ENCODE measurements around the gene GPR17. TPM values are rescaled to one million over a fixed set of nuclear protein-coding genes. Genes with fewer than 3 reads are reported as not detected.

The GPR17 gene
- total RNA-seq, 1 donor from 2014 or later: not detected

- Mint-ChIP-seq H3K4me1 (ENCODE audit: low read depth) (peaks cover 4% of the 10 kb centered on the region), H3K27ac (no peak overlapping the region), H3K4me3 (ENCODE audit: low read depth) (no peak overlapping the region), H3K27me3 (peaks cover 54% of the 10 kb centered on the region), H3K9me3 (ENCODE audit: low read depth) (no peaks in the 10 kb centered on the region), H3K36me3 (ENCODE audit: insufficient read depth) (no peaks in the 10 kb centered on the region)
- no peak for DNase-seq (ENCODE audit: low spot score, unreplicated experiment)
- TF ChIP-seq CTCF (IDR thresholded peaks at IDR 0.05; ENCODE audit: unreplicated experiment): no peak
These were observed 34.8 kb downstream of the GPR17 start for GRCh38 chr2:127680706-127681287.

GRCh38 chr2:127681288-127681804 is 35.4 kb downstream of the GPR17 start:
- TF ChIP-seq CTCF (IDR thresholded peaks at IDR 0.05; ENCODE audit: unreplicated experiment): no peak
- Mint-ChIP-seq H3K36me3 (ENCODE audit: insufficient read depth) (no peaks in the 10 kb centered on the region), H3K9me3 (ENCODE audit: low read depth) (no peaks in the 10 kb centered on the region), H3K4me1 (ENCODE audit: low read depth) (no peaks in the 10 kb centered on the region), H3K4me3 (ENCODE audit: low read depth) (no peak overlapping the region), H3K27ac (no peak overlapping the region), H3K27me3 (peaks cover 49% of the 10 kb centered on the region)
- no peak for DNase-seq (ENCODE audit: low spot score, unreplicated experiment)

GRCh38 chr2:127681976-127682857 is 36.3 kb downstream of the GPR17 start:
- Mint-ChIP-seq H3K27ac (no peak overlapping the region), H3K27me3 (peaks cover 40% of the 10 kb centered on the region)
- no peak for TF ChIP-seq CTCF (IDR thresholded peaks at IDR 0.05; ENCODE audit: unreplicated experiment)

GRCh38 chr2:127683056-127683455 is 37.1 kb downstream of the GPR17 start:
- Mint-ChIP-seq H3K9me3 (ENCODE audit: low read depth) (no peaks in the 10 kb centered on the region), H3K4me1 (ENCODE audit: low read depth) (no peaks in the 10 kb centered on the region), H3K36me3 (ENCODE audit: insufficient read depth) (no peaks in the 10 kb centered on the region), H3K4me3 (ENCODE audit: low read depth) (no peak overlapping the region), H3K27me3 (peaks cover 32% of the 10 kb centered on the region), H3K27ac (no peak overlapping the region)
- no peak for TF ChIP-seq CTCF (IDR thresholded peaks at IDR 0.05; ENCODE audit: unreplicated experiment)
- DNase-seq (ENCODE audit: low spot score, unreplicated experiment): no peak

More at GRCh38 chr2:127681976-127682857, 36.3 kb downstream of the GPR17 start:
- Mint-ChIP-seq H3K36me3 (ENCODE audit: insufficient read depth) (no peaks in the 10 kb centered on the region), H3K4me1 (ENCODE audit: low read depth) (no peaks in the 10 kb centered on the region), H3K9me3 (ENCODE audit: low read depth) (no peaks in the 10 kb centered on the region), H3K4me3 (ENCODE audit: low read depth) (no peak overlapping the region)
- DNase-seq (ENCODE audit: low spot score, unreplicated experiment): no peak

GRCh38 chr2:127683757-127684156 is 37.8 kb downstream of the GPR17 start:
- DNase-seq (ENCODE audit: low spot score, unreplicated experiment): no peak
- H3K9me3 Mint-ChIP-seq (ENCODE audit: low read depth): peaks cover 4% of the 10 kb centered on the region
- peaks cover 25% of the 10 kb centered on the region for H3K27me3 Mint-ChIP-seq
- H3K4me3 Mint-ChIP-seq (ENCODE audit: low read depth): no peak overlapping the region
- no peaks in the 10 kb centered on the region for H3K36me3 Mint-ChIP-seq (ENCODE audit: insufficient read depth)
- no peak overlapping the region for H3K27ac Mint-ChIP-seq
- TF ChIP-seq CTCF (IDR thresholded peaks at IDR 0.05; ENCODE audit: unreplicated experiment): no peak
- H3K4me1 Mint-ChIP-seq (ENCODE audit: low read depth): no peaks in the 10 kb centered on the region

Measured in progenitor cell of endocrine pancreas (in vitro differentiated cells).